Suprapubic skin (tissue), 4 donors: ENCODE results near the gene NME3.

ENCODE experiments used
- CTCF ChIP-seq, 2 donors: fragments of 200-600 bp in 1 of 2; fragments of 450-650 bp in 1 of 2; sonication (generic) in 1 of 2; IDR thresholded peaks; one replicate each; pipeline ENCODE4 v1.5.1; 2016 to 2019; ENCODE audit warnings: antibody characterized with exemption in 2 of 2, mild to moderate bottlenecking in 1 of 2, moderate library complexity in 1 of 2
- POLR2A ChIP-seq, 2 donors: fragments of 450-650 bp; IDR thresholded peaks; one replicate each; pipeline ENCODE4 v1.6.1; 2017; ENCODE audit warnings: antibody characterized with exemption in 2 of 2, mild to moderate bottlenecking in 2 of 2, moderate library complexity in 2 of 2
- POLR2AphosphoS5 ChIP-seq, 3 donors: sonication (generic); formaldehyde crosslinking; IDR thresholded peaks; one replicate each; pipeline ENCODE4 v1.6.1; 2017; ENCODE audit warnings: antibody characterized with exemption in 3 of 3

GRCh38 chr16:1765826-1766225 is 5.5 kb downstream of the NME3 start:
- no peak for TF ChIP-seq CTCF (IDR thresholded peaks at IDR 0.05)
- TF ChIP-seq POLR2AphosphoS5 (IDR thresholded peaks at IDR 0.05) = no peak
- no peak for TF ChIP-seq POLR2A (IDR thresholded peaks at IDR 0.05)
